ENCODE measurements around the gene TMEM154.

The TMEM154 gene

GRCh38 chr4:152605641-152606335, 74.0 kb downstream of the TMEM154 start:
- H3K9ac ChIP-seq (ENCODE audit: low read depth, low read length, poor library complexity, severe bottlenecking): no peak overlapping the region
- no peaks in the 10 kb centered on the region for H3K27me3 ChIP-seq (ENCODE audit: insufficient read depth, low read length, poor library complexity, severe bottlenecking)
- H3K9me3 ChIP-seq (ENCODE audit: insufficient read depth, low read depth, low read length): no peaks in the 10 kb centered on the region
- no peaks in the 10 kb centered on the region for H3K79me2 ChIP-seq (ENCODE audit: insufficient read depth, low read length)
- no peak overlapping the region for H3K4me2 ChIP-seq (ENCODE audit: low read depth, low read length, poor library complexity, severe bottlenecking)
- H3K9me2 ChIP-seq (replicated peaks; ENCODE audit: low read depth, low read length): no peaks in the 10 kb centered on the region
- H3K36me3 ChIP-seq (ENCODE audit: insufficient read depth, low read length): no peaks in the 10 kb centered on the region
- no peak overlapping the region for H2AFZ ChIP-seq (ENCODE audit: low read length)
- H3K4me1 ChIP-seq (ENCODE audit: insufficient read depth, low read length, poor library complexity, severe bottlenecking): peaks cover 9% of the 10 kb centered on the region
- no peaks in the 10 kb centered on the region for H4K20me1 ChIP-seq (ENCODE audit: insufficient read depth, low read length, poor library complexity, severe bottlenecking)
- no peak overlapping the region for H3K4me3 ChIP-seq (ENCODE audit: low read length, poor library complexity, severe bottlenecking)
- TF ChIP-seq EZH2phosphoT487 (IDR thresholded peaks at IDR 0.05; ENCODE audit: borderline replicate concordance) (no peak), CTCF (conservative IDR thresholded peaks at IDR 0.05; ENCODE audit: low read length) (no peak)
- no peaks in the 10 kb centered on the region for H3F3A ChIP-seq (ENCODE audit: low read depth)

GRCh38 chr4:152605031-152605430, 74.8 kb downstream of the TMEM154 start:
- Histone ChIP-seq H3K4me1 (ENCODE audit: insufficient read depth, low read length, poor library complexity, severe bottlenecking) (peaks cover 2% of the 10 kb centered on the region), H3K9me3 (ENCODE audit: insufficient read depth, low read depth, low read length) (no peaks in the 10 kb centered on the region), H3K4me3 (ENCODE audit: low read length, poor library complexity, severe bottlenecking) (no peak overlapping the region), H4K20me1 (ENCODE audit: insufficient read depth, low read length, poor library complexity, severe bottlenecking) (no peaks in the 10 kb centered on the region), H3K9ac (ENCODE audit: low read depth, low read length, poor library complexity, severe bottlenecking) (no peak overlapping the region), H3K79me2 (ENCODE audit: insufficient read depth, low read length) (no peaks in the 10 kb centered on the region), H3K9me2 (replicated peaks; ENCODE audit: low read depth, low read length) (no peaks in the 10 kb centered on the region), H3K36me3 (ENCODE audit: insufficient read depth, low read length) (no peaks in the 10 kb centered on the region), H3K4me2 (ENCODE audit: low read depth, low read length, poor library complexity, severe bottlenecking) (no peak overlapping the region), H3F3A (ENCODE audit: low read depth) (no peaks in the 10 kb centered on the region), H2AFZ (ENCODE audit: low read length) (no peak overlapping the region), H3K27me3 (ENCODE audit: insufficient read depth, low read length, poor library complexity, severe bottlenecking) (no peaks in the 10 kb centered on the region)
- TF ChIP-seq CTCF (conservative IDR thresholded peaks at IDR 0.05; ENCODE audit: low read length) (no peak), EZH2phosphoT487 (IDR thresholded peaks at IDR 0.05; ENCODE audit: borderline replicate concordance) (no peak)

- H3K9me2 ChIP-seq (replicated peaks; ENCODE audit: low read depth, low read length): no peaks in the 10 kb centered on the region
- H3K79me2 ChIP-seq (ENCODE audit: insufficient read depth, low read length): no peaks in the 10 kb centered on the region
- H3K4me2 ChIP-seq (ENCODE audit: low read depth, low read length, poor library complexity, severe bottlenecking): no peak overlapping the region
- H2AFZ ChIP-seq (ENCODE audit: low read length): no peak overlapping the region
- H3F3A ChIP-seq (ENCODE audit: low read depth): no peaks in the 10 kb centered on the region
- H3K9ac ChIP-seq (ENCODE audit: low read depth, low read length, poor library complexity, severe bottlenecking): no peak overlapping the region
- H4K20me1 ChIP-seq (ENCODE audit: insufficient read depth, low read length, poor library complexity, severe bottlenecking): no peaks in the 10 kb centered on the region
- H3K27me3 ChIP-seq (ENCODE audit: insufficient read depth, low read length, poor library complexity, severe bottlenecking): no peaks in the 10 kb centered on the region
- TF ChIP-seq CTCF (conservative IDR thresholded peaks at IDR 0.05; ENCODE audit: low read length): no peak
- no peak for TF ChIP-seq EZH2phosphoT487 (IDR thresholded peaks at IDR 0.05; ENCODE audit: borderline replicate concordance)
- H3K9me3 ChIP-seq (ENCODE audit: insufficient read depth, low read depth, low read length): no peaks in the 10 kb centered on the region
- H3K36me3 ChIP-seq (ENCODE audit: insufficient read depth, low read length): no peaks in the 10 kb centered on the region
- no peak overlapping the region for H3K4me3 ChIP-seq (ENCODE audit: low read length, poor library complexity, severe bottlenecking)
- peaks cover 2% of the 10 kb centered on the region for H3K4me1 ChIP-seq (ENCODE audit: insufficient read depth, low read length, poor library complexity, severe bottlenecking)
Observed at GRCh38 chr4:152601156-152601555, 78.6 kb downstream of the TMEM154 start.
